Activated CD8-positive, alpha-beta memory T cell treated with anti-CD3 and anti-CD28 coated beads, Interleukin-2, amount 10 ng/mL, durations not matched to agents 7 days and 5 days (primary cell): ENCODE results near the gene PTH. TPM values are rescaled to one million over a fixed set of nuclear protein-coding genes. Genes with fewer than 3 reads are reported as not detected.

Experiments used
- ATAC-seq: fragments of 150-1000 bp; cut with Tn5 transposase; one replicate; pipeline ENCODE4 v1.10.0; 2021; ENCODE audit warnings: moderate library complexity
- CTCF ChIA-PET: fragments of 350-600 bp; sonication (Branson Sonifier 250); formaldehyde crosslinking; loops from one replicate; lab custom pipeline; 2021; ENCODE audit warnings: antibody characterized with exemption; lab: Charles Lee
- DNase-seq: peaks from one replicate; pipeline ENCODE4 v3.0.0-alpha.2; 2020
- H3K27ac Mint-ChIP-seq: one replicate; pipeline ENCODE4 v1.8.0; 2021; ENCODE audit warnings: mild to moderate bottlenecking, mixed read lengths
- H3K27me3 Mint-ChIP-seq: one replicate; pipeline ENCODE4 v1.8.0; 2021; ENCODE audit warnings: mixed read lengths
- H3K36me3 Mint-ChIP-seq: one replicate; pipeline ENCODE4 v1.8.0; 2021; ENCODE audit warnings: mild to moderate bottlenecking, mixed read lengths
- H3K4me1 Mint-ChIP-seq: one replicate; pipeline ENCODE4 v1.8.0; 2021; ENCODE audit warnings: mixed read lengths
- H3K4me3 Mint-ChIP-seq: one replicate; pipeline ENCODE4 v1.8.0; 2021; ENCODE audit warnings: mild to moderate bottlenecking, moderate library complexity, mixed read lengths
- H3K9me3 Mint-ChIP-seq: one replicate; pipeline ENCODE4 v1.8.0; 2022; ENCODE audit warnings: low read depth, mixed read lengths
- total RNA-seq, 2 experiments: library from RNA; stranded (reverse); gene quantifications; one replicate each; pipeline ENCODE4 v1.2.3, GENCODE V29; 2021

PTH gene
- total RNA-seq, 2 experiments from 2014 or later: not detected

GRCh38 chr11:13468750-13469149 is 27.0 kb downstream of the PTH start:
- Mint-ChIP-seq H3K27ac (no peak overlapping the region), H3K4me3 (no peak overlapping the region), H3K27me3 (peaks cover 18% of the 10 kb centered on the region), H3K4me1 (peaks cover 5% of the 10 kb centered on the region), H3K9me3 (no peaks in the 10 kb centered on the region), H3K36me3 (no peaks in the 10 kb centered on the region)
- ATAC-seq (no peak), DNase-seq (no peak)
- CTCF ChIA-PET: no interaction called here

GRCh38 chr11:13465909-13466371 is 29.9 kb downstream of the PTH start:
- Mint-ChIP-seq H3K9me3 (no peaks in the 10 kb centered on the region), H3K4me1 (peaks cover 22% of the 10 kb centered on the region), H3K4me3 (no peak overlapping the region), H3K27me3 (peaks cover 9% of the 10 kb centered on the region), H3K27ac (no peak overlapping the region), H3K36me3 (no peaks in the 10 kb centered on the region)
- CTCF ChIA-PET: interaction anchor here (0.7 kb wide), 1 partner anchor 1340 kb away, joined by 4 read pairs; no protein-coding TSS in a partner anchor
- ATAC-seq (no peak), DNase-seq (no peak)

- Mint-ChIP-seq H3K27ac (peak overlapping the region; percentile 97), H3K27me3 (no peaks in the 10 kb centered on the region), H3K9me3 (no peaks in the 10 kb centered on the region), H3K4me3 (peak overlapping the region; percentile 95), H3K36me3 (peaks cover 10% of the 10 kb centered on the region), H3K4me1 (peaks cover 33% of the 10 kb centered on the region)
- DNase-seq: no peak
- CTCF ChIA-PET: interaction anchor here (1.2 to 2.5 kb wide), 2 partner anchors 23 to 203 kb away, joined by 3 to 7 read pairs; no protein-coding TSS in a partner anchor
- ATAC-seq: no peak
Measured at GRCh38 chr11:13463779-13464290, 32.0 kb downstream of the PTH start.

GRCh38 chr11:13462901-13463778 is 32.7 kb downstream of the PTH start, which contains the start of gene BTBD10:
TSS of gene BTBD10 (minus strand) at chr11:13463222. CDS start at chr11:13445124, 18,098 bp downstream.
- H3K27ac Mint-ChIP-seq: peak within 1 kb of the TSS; percentile 97
- DNase-seq: peak; percentile 95
- peak; percentile 99 for ATAC-seq
- CTCF ChIA-PET: interaction anchor here (1.2 to 2.5 kb wide), 2 partner anchors 24 to 204 kb away, joined by 3 to 7 read pairs; no protein-coding TSS in a partner anchor
- H3K9me3 Mint-ChIP-seq: no peaks in the 10 kb centered on the region
- no peaks in the 10 kb centered on the region for H3K27me3 Mint-ChIP-seq
- peaks cover 35% of the 10 kb centered on the region for H3K4me1 Mint-ChIP-seq
- peak within 1 kb of the TSS; percentile 95 for H3K4me3 Mint-ChIP-seq
- H3K36me3 Mint-ChIP-seq: peaks cover 16% of the 10 kb centered on the region

GRCh38 chr11:13462311-13462900 is 33.4 kb downstream of the PTH start:
- DNase-seq (peak; percentile 79), ATAC-seq (peak; percentile 47)
- Mint-ChIP-seq H3K4me1 (peaks cover 35% of the 10 kb centered on the region), H3K27ac (peak overlapping the region; percentile 97), H3K9me3 (no peaks in the 10 kb centered on the region), H3K27me3 (no peaks in the 10 kb centered on the region), H3K4me3 (peak overlapping the region; percentile 95), H3K36me3 (peaks cover 16% of the 10 kb centered on the region)
- CTCF ChIA-PET: interaction anchor here (1.2 to 2.5 kb wide), 3 partner anchors 12 to 205 kb away, joined by 3 to 7 read pairs (median 7); no protein-coding TSS in a partner anchor

- DNase-seq: no peak
- H3K4me1 Mint-ChIP-seq: peaks cover 35% of the 10 kb centered on the region
- H3K36me3 Mint-ChIP-seq: peaks cover 18% of the 10 kb centered on the region
- ATAC-seq: no peak
- H3K4me3 Mint-ChIP-seq: no peak overlapping the region
- H3K27ac Mint-ChIP-seq: no peak overlapping the region
- CTCF ChIA-PET: interaction anchor here (0.7 to 2.0 kb wide), 2 partner anchors 10 to 842 kb away, joined by 4 to 7 read pairs; no protein-coding TSS in a partner anchor
- no peaks in the 10 kb centered on the region for H3K9me3 Mint-ChIP-seq
- no peaks in the 10 kb centered on the region for H3K27me3 Mint-ChIP-seq
Measured at GRCh38 chr11:13461291-13461690, 34.5 kb downstream of the PTH start.

GRCh38 chr11:13450832-13451397 is 44.9 kb downstream of the PTH start:
- Mint-ChIP-seq H3K27me3 (no peaks in the 10 kb centered on the region), H3K4me1 (peaks cover 21% of the 10 kb centered on the region), H3K36me3 (peaks cover 25% of the 10 kb centered on the region), H3K9me3 (no peaks in the 10 kb centered on the region), H3K27ac (peak overlapping the region; percentile 59), H3K4me3 (no peak overlapping the region)
- DNase-seq (no peak), ATAC-seq (peak; percentile 39)
- CTCF ChIA-PET: interaction anchor here (2.1 kb wide), 1 partner anchor 11 kb away, joined by 7 read pairs; no protein-coding TSS in a partner anchor

GRCh38 chr11:13449522-13449921 is 46.3 kb downstream of the PTH start:
- Mint-ChIP-seq H3K4me1 (peaks cover 21% of the 10 kb centered on the region), H3K9me3 (no peaks in the 10 kb centered on the region), H3K4me3 (no peak overlapping the region), H3K27me3 (no peaks in the 10 kb centered on the region), H3K27ac (no peak overlapping the region), H3K36me3 (peaks cover 21% of the 10 kb centered on the region)
- ATAC-seq: no peak
- DNase-seq: no peak
- CTCF ChIA-PET: no interaction called here

- Mint-ChIP-seq H3K36me3 (peaks cover 18% of the 10 kb centered on the region), H3K27ac (no peak overlapping the region), H3K4me3 (no peak overlapping the region), H3K27me3 (no peaks in the 10 kb centered on the region), H3K4me1 (peaks cover 21% of the 10 kb centered on the region), H3K9me3 (no peaks in the 10 kb centered on the region)
- CTCF ChIA-PET: no interaction called here
- ATAC-seq (no peak), DNase-seq (no peak)
Measured at GRCh38 chr11:13448876-13449275, 46.9 kb downstream of the PTH start.

GRCh38 chr11:13446444-13446843 is 49.4 kb downstream of the PTH start:
- Mint-ChIP-seq H3K36me3 (peaks cover 8% of the 10 kb centered on the region), H3K4me1 (peaks cover 16% of the 10 kb centered on the region), H3K9me3 (no peaks in the 10 kb centered on the region), H3K4me3 (no peak overlapping the region), H3K27ac (no peak overlapping the region), H3K27me3 (no peaks in the 10 kb centered on the region)
- no peak for ATAC-seq
- DNase-seq: no peak
- CTCF ChIA-PET: interaction anchor here (1.0 kb wide), 1 partner anchor 61 kb away, joined by 3 read pairs; no protein-coding TSS in a partner anchor

GRCh38 chr11:13445588-13445987 is 50.2 kb downstream of the PTH start:
- H3K4me3 Mint-ChIP-seq: no peak overlapping the region
- peaks cover 7% of the 10 kb centered on the region for H3K4me1 Mint-ChIP-seq
- H3K27me3 Mint-ChIP-seq: no peaks in the 10 kb centered on the region
- H3K27ac Mint-ChIP-seq: no peak overlapping the region
- peaks cover 8% of the 10 kb centered on the region for H3K36me3 Mint-ChIP-seq
- DNase-seq (no peak), ATAC-seq (no peak)
- CTCF ChIA-PET: interaction anchor here (1.0 kb wide), 1 partner anchor 61 kb away, joined by 3 read pairs; no protein-coding TSS in a partner anchor
- H3K9me3 Mint-ChIP-seq: no peaks in the 10 kb centered on the region
